ENCODE data around the gene SLC8A1.

SLC8A1 gene

GRCh38 chr2:40098786-40099470 lies 353.0 kb downstream of the SLC8A1 start:
- TF ChIP-seq CTCF (IDR thresholded peaks at IDR 0.05; ENCODE audit: low read depth, low read length): no peak
- no peak overlapping the region for H3K4me3 ChIP-seq (ENCODE audit: low read depth, low read length)

DNA sequence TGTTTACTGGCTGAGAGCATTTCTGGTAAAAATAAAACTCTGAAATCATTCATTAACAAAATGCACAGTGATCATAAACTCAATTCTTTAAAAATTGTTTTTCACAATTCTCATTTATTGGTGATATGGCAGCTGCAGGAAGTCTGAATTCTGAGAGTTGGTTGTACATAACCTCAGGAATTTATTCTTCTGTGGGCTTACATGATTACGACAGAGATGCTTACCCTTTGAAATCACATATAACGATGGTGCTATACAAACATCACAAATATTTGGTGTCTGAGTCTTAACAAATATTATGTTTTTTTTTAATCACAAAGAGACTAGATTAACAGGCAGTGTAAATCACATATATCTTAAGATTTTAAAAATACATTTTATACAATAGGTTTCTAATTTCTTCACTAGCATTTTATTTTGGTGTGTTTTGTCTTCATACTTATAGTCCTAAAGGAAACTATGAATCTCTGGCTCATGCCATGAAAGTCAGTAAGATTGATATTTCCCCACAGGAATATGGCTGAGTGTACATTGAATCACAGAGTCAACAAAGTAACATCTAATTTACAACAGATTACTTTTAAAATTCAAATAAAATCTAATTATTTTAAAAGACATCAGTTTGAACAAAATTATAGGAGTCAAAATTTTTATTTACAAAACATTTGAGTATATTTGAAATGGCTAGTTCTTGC lies 354.1 kb downstream of the SLC8A1 start:
- TF ChIP-seq CTCF (IDR thresholded peaks at IDR 0.05; ENCODE audit: low read depth, low read length): no peak
- no peak overlapping the region for H3K4me3 ChIP-seq (ENCODE audit: low read depth, low read length)

- no peak for TF ChIP-seq CTCF (IDR thresholded peaks at IDR 0.05; ENCODE audit: low read depth, low read length)
- no peak overlapping the region for H3K4me3 ChIP-seq (ENCODE audit: low read depth, low read length)
Observed at GRCh38 chr2:40096360-40096759, 355.5 kb downstream of the SLC8A1 start.

GRCh38 chr2:40095000-40095399 lies 356.9 kb downstream of the SLC8A1 start:
- no peak overlapping the region for H3K4me3 ChIP-seq (ENCODE audit: low read depth, low read length)
- TF ChIP-seq CTCF (IDR thresholded peaks at IDR 0.05; ENCODE audit: low read depth, low read length): no peak

GRCh38 chr2:40094451-40094850 lies 357.4 kb downstream of the SLC8A1 start:
- no peak overlapping the region for H3K4me3 ChIP-seq (ENCODE audit: low read depth, low read length)
- no peak for TF ChIP-seq CTCF (IDR thresholded peaks at IDR 0.05; ENCODE audit: low read depth, low read length)

- no peak for TF ChIP-seq CTCF (IDR thresholded peaks at IDR 0.05; ENCODE audit: low read depth, low read length)
- H3K4me3 ChIP-seq (ENCODE audit: low read depth, low read length): no peak overlapping the region
Observed at GRCh38 chr2:40093021-40093675, 358.7 kb downstream of the SLC8A1 start.

DNA sequence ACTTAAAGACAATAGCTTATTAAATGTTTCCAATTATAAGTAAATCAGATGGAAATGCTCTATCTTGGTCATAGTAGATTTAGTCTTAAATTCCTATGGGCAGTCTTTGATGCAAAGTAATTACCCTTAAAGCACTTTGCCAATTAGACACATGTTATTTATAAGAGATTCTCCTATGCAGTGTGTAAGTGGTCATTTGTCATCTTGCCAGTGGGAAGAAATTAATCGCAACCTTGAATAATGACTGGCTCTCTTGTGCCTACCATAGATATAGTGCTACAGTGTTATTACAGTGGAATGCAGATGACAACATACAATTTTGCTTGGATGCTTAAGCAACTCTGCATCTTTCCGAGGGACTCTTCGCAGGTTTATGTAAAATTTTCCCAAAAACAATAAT lies 361.8 kb downstream of the SLC8A1 start:
- H3K4me3 ChIP-seq (ENCODE audit: low read depth, low read length): no peak overlapping the region
- no peak for TF ChIP-seq CTCF (IDR thresholded peaks at IDR 0.05; ENCODE audit: low read depth, low read length)
